T-helper 2 cell treated with Interferon-gamma antibody and Interleukin-4, amounts not matched to agents 100 ng/mL and 5 ng/mL, for 36 hours (primary cell): ENCODE data around the gene MRPL12. TPM values are rescaled to one million over a fixed set of nuclear protein-coding genes. Genes with fewer than 3 reads are reported as not detected.

Experiments used
- intact Hi-C: fragments of 100-400 bp; cut with micrococcal nuclease; formaldehyde crosslinking; loops from one replicate; pipeline ENCODE4 v1.15.1; 2023
- total RNA-seq: library from RNA; stranded (reverse); gene quantifications from 2 replicates; pipeline ENCODE4 v1.2.3, GENCODE V29; 2022

MRPL12 gene
- total RNA-seq, 1 donor from 2014 or later = 102 TPM

GRCh38 chr17:81700353-81701287 is 2.5 kb upstream of the MRPL12 start:
- intact Hi-C loops = no loop called here

DNA sequence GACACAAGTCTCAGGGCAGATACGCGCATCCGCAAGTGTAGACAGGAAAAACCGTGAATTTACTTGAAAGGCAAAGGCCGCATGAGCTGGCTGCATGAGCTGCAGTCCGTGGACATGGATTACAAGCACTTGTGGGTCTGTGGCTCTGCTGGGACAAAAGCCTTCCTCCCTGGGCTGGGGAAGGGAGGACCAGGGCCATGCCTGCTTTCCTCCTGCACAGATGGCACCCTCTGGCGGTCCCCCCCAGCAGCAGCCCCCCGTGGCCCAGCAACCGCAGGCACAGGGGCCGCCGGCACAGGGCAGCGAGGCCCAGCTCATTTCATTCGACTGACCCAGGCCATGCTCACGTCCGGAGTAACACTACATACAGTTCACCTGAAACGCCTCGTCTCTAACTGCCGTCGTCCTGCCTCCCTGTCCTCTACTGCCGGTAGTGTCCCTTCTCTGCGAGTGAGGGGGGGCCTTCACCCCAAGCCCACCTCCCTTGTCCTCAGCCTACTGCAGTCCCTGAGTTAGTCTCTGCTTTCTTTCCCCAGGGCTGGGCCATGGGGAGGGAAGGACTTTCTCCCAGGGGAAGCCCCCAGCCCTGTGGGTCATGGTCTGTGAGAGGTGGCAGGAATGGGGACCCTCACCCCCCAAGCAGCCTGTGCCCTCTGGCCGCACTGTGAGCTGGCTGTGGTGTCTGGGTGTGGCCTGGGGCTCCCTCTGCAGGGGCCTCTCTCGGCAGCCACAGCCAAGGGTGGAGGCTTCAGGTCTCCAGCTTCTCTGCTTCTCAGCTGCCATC is 1.7 kb upstream of the MRPL12 start:
- intact Hi-C loops = no loop called here

DNA sequence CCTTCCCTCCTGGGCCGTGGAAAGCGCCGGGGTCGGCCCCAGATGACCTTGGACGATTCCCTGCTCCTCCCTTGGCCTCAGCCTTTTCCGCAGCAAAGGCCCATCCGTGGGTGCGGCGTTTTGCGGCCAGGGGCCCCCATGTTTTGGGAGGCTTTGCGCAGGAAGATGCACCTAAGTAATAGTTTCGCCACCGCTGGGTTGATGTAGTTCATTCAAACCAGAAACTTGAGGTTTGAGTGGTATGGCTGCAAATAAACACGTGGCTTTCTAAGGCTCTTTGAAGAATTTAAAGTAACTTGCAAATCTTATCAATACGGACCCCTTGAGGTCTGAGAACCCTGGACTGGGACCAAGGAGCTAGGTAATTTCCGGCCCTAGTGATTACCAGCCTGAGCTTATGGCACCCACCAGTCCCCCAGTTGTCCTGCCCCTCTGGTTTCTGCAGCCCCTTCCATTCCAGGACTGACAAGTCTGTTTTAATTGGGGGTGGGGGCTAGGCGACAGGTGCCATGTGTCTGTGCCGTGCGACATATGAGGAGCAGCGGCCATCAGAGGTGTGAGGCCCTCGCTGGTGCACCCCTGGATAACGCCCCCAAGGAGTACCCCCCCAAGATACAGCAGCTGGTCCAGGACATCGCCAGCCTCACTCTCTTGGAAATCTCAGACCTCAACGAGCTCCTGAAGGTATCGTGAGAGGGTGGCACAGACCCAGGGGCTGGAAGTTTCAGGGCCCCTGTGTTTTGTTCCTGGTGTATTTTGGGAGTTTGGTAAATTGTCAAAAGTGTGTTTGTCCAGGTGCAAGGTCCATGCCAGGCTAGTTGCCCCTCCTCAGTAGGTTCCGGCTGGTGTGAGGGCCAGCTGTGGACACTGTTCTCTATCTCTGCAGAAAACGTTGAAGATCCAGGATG is 834 bp downstream of the MRPL12 start:
- intact Hi-C loops = loop anchor here (1.0 kb wide), 1 partner anchor 8 kb away; the partner anchor contains the start of gene SLC25A10

DNA sequence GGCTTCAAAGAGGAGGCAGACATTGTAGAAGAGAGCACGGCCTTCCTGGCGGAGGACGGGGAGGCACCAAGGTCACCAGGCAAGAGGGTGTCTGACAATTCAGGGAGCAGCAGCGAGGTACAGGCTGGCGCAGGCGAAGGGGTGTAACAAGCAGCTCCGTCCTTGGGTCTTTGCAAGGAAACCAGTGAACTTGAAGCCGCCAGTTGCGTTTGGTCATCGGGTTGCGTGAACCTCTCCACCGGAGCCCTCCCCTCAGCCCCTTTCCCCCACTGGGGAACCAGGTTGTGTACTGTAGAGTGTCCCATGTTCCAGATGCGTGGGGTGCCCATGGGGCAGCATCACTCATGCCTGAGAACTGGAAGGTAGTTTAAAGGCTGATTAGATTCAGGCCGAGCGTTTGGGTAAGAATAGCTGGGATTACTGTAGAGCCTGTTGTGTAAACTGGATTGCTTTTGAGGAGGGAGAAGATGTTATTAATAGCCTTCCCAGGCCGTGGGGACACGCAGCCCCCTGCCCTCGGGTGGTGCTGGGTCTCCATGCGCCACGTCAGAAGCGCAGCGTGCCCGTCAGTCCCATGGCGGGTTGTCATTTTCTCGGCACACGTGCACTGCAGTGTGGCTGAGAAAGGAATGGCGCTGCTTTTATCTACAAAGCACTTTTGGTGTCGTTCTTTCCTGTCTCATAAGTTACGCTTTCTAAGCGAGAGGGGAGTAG is 2.5 kb downstream of the MRPL12 start:
- intact Hi-C loops = no loop called here

DNA sequence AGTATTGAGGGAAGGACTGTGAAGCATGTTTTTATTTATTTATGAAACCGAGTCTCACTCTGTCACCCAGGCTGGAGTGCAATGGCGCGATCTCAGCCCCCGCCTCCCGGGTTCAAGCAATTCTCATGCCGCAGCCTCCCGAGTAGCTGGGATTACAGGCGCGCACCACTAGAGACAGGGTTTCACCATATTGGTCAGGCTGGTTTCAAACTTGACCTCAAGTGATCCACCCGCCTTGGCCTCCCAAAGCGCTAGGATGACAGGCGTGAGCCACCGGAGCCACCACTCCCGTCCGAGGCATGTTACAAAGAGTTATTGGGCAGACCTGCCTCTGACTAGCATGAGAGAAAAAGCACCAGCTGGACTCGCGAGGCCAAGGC is 3.1 kb downstream of the MRPL12 start:
- intact Hi-C loops = no loop called here

GRCh38 chr17:81706757-81707624 is 3.8 kb downstream of the MRPL12 start:
- intact Hi-C loops = no loop called here

GRCh38 chr17:81707725-81708646 is 4.8 kb downstream of the MRPL12 start:
- intact Hi-C loops = no loop called here

DNA sequence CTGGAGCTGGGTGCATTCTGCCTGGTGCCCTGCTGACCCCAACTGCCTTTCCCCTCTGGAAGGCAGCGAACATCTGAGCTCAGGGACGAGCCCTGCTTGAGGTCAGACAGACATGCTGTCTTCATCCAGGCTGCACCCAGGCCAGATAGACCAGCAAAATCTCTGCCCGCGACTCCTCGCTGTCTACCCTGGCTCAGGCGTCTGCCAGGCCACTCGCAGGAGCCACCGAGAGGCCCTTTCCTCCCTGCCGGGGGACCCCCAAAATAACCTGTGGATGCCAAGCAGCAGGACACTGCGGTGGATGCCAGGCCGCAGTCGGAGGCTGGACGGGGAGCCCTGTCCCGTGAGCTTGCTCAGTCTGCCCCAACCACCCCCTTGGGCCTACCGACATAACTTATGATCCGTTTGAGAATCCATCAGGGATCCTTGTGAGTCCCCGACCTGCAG is 5.6 kb downstream of the MRPL12 start:
- intact Hi-C loops = no loop called here

GRCh38 chr17:81710514-81711308 is 7.5 kb downstream of the MRPL12 start:
- intact Hi-C loops = loop anchor here (5.0 kb wide), 2 partner anchors 122 to 152 kb away; partner anchors contain the start of genes MCRIP1 and P4HB

DNA sequence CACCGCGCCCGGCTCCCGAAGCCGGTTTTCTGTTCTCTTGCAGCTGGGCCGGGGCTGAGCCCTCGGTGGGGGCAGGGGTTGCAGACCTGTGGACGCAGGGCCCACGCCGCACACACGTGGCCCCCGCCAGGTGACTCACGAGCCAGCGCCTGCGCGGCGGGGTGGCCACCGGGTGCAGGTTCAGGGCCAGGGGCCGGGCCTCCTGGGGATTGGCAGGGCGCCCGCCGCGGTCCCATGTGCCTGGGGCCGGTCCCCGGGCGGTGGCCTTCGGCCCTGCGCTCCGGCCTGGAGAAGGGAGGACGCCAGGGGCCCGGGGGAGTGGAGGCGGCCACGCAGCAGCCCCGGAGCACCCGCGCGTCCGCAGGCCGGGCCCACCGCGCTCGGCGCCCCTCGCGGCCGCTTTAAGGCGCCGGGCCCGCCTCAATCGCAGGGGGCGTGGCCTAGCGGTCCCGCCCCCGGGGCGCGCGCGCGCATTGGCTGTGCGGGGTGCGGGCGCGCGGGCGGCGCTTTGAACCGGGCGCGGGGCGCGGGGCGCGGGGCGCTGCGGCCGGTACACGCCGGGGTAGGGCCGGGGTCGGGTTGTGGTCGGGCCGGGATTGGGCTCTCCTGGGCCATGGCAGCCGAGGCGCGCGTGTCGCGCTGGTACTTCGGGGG is 8.8 kb downstream of the MRPL12 start, which contains the start of gene SLC25A10:
Gene SLC25A10, plus strand, starts transcription at position 471 of the 654 bp plus-strand sequence. Its CDS starts 143 bp downstream, at position 614.
- intact Hi-C loops = loop anchor here (1.0 to 5.0 kb wide), 3 partner anchors 9 to 150 kb away; partner anchors contain the start of genes MCRIP1, MRPL12 and P4HB

GRCh38 chr17:81712468-81713003 is 9.4 kb downstream of the MRPL12 start:
- intact Hi-C loops = loop anchor here (1.0 to 5.0 kb wide), 3 partner anchors 9 to 150 kb away; partner anchors contain the start of genes MCRIP1, MRPL12 and P4HB

- intact Hi-C loops = loop anchor here (5.0 kb wide), 2 partner anchors 119 to 149 kb away; partner anchors contain the start of genes MCRIP1 and P4HB
Measured at GRCh38 chr17:81713004-81713555, 9.9 kb downstream of the MRPL12 start.

DNA sequence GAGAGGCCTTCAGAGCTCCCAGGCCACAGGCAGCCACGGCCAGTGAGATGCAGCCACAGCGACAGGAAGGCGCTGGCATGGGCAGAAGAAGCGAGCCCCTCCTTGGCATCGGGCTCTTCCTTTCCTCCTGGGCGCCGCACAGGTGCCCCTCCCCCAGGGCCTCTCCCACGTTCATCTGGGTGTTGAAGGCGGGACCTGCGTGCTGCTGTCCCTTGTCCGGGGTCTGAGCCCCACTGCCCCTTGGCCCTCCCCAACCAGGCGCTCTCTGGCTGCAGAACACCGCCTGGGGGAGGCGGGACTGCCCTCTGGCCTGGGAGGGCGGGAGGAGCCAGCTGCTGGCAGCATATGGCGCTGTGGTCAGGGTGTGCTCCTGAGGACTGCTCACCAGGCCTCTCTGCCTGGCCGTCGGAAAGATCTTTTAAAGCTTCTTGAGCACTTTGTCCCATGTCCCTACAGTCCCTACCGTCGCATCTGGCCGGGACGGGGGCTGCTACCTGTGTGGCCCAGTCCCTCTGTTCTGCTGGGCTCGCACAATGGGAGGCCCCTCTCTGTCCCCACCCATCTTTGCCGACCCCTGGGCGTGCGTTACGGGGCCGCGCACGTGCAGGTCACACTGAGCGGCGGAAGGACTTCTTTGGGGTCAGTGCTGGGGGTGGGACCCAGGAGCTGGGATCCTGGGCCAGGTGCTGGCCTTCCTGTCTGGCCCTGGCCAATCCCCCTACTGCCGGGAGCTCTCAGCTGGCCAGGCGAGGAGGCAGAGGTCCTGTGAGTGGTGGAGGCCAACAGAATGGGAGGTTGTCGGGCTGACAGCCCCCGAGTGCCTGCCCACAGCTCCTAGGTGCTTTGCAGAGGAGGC is 10.6 kb downstream of the MRPL12 start:
- intact Hi-C loops = loop anchor here (5.0 kb wide), 2 partner anchors 119 to 149 kb away; partner anchors contain the start of genes MCRIP1 and P4HB

DNA sequence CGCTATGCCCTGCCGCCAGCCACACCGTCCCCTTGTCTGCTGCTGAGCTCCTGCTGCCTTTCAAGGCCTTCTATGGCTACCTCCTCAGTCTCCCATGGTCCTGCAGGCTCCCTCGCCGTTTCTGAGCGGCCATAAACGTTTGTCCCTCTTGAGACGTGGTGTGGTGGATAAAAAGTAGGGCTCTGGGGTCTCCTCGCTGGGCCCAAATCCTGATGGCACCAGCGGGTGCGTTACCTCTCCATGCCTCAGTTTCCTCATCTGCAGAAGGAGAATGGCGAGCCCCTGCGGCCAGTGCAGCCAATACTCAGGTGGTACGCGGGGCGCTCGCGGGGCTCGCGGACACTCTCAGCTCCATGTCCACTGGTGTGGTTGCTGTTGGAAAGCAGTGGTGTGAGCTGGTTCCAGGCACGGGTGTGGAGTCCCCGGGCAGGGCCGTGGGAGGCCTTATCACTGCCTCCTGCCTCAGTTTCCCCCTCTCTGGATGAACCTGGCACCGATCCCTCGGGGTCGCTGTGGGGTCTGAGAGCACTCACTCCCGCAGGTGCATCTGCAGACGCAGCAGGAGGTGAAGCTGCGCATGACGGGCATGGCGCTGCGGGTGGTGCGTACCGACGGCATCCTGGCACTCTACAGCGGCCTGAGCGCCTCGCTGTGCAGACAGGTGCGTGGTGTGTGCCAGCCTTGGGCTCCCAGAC is 11.4 kb downstream of the MRPL12 start:
- intact Hi-C loops = loop anchor here (5.0 kb wide), 2 partner anchors 118 to 148 kb away; partner anchors contain the start of genes MCRIP1 and P4HB
